ENCODE data around the gene RAD51B.

RAD51B gene

GRCh38 chr14:68738559-68738958 lies 919.0 kb downstream of the RAD51B start:
- TF ChIP-seq CTCF (IDR thresholded peaks at IDR 0.05; ENCODE audit: low read depth, low read length): no peak
- H3K4me3 ChIP-seq (ENCODE audit: low read depth, low read length): no peak overlapping the region

DNA sequence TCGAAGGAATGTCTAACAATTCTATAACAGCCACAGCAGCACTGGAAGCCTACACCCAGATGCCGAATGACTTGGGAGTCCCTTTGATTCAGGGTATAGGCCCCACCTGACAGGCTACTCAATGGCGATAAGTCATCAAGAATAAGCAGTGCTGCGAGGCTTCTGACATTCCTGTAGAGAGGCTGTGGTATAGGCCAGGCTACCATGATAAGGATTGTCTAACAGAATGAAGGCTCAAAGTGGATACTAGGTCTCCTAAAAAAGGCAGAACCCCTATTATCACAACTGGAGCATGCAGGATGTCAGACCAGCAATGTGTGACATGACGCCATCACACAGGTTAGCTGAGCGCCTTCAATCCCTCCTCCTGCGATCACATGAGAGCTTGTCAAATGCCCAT lies 920.1 kb downstream of the RAD51B start:
- TF ChIP-seq CTCF (IDR thresholded peaks at IDR 0.05; ENCODE audit: low read depth, low read length): no peak
- no peak overlapping the region for H3K4me3 ChIP-seq (ENCODE audit: low read depth, low read length)

GRCh38 chr14:68740788-68741476 lies 921.4 kb downstream of the RAD51B start:
- TF ChIP-seq CTCF (IDR thresholded peaks at IDR 0.05; ENCODE audit: low read depth, low read length): no peak
- no peak overlapping the region for H3K4me3 ChIP-seq (ENCODE audit: low read depth, low read length)

DNA sequence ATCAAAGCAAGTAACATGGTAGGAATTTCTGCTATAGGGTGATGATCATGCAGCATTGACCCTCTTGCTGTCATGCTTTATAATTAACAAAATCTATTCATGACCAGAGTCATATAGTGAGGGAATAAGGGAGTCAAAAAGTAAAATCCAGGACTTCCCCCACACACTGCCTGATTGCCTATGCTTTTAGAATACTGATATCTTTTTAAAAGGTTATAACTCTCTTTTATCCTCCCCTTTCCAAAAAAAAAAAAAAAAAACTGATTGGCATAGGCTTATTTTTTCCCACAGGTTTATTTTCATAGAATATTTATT lies 921.9 kb downstream of the RAD51B start:
- no peak for TF ChIP-seq CTCF (IDR thresholded peaks at IDR 0.05; ENCODE audit: low read depth, low read length)
- H3K4me3 ChIP-seq (ENCODE audit: low read depth, low read length): no peak overlapping the region

DNA sequence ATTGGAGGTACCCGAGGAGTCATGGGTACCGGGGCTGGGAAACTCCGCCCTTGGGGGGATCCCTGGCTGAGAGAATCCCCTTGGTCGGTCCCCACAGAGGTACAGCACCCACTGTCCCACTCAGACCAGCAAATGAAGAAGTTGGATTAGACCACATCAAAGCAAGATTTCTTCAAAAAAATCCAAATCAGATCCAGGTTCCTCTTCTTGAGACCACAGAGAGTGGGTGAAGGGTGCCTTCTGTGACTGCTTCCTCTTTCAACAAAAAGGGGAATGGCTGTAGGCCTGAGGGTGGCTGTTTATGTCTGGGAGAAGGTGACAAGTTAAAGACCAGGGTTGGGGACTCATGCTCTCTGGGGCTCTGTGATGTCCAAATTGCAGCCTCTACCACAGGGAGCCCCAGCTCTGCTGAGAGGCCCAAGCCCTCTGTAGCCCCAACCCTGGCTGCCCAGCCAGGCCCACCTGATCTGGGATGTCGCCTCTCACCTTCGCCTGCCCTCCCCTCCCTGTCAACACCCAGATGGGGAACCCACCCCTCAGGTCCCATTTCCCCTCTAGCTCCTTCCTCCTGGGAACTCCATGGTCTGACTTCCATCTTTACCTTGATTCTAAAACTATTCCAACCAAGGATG lies 922.4 kb downstream of the RAD51B start:
- H3K4me3 ChIP-seq (ENCODE audit: low read depth, low read length): no peak overlapping the region
- no peak for TF ChIP-seq CTCF (IDR thresholded peaks at IDR 0.05; ENCODE audit: low read depth, low read length)

DNA sequence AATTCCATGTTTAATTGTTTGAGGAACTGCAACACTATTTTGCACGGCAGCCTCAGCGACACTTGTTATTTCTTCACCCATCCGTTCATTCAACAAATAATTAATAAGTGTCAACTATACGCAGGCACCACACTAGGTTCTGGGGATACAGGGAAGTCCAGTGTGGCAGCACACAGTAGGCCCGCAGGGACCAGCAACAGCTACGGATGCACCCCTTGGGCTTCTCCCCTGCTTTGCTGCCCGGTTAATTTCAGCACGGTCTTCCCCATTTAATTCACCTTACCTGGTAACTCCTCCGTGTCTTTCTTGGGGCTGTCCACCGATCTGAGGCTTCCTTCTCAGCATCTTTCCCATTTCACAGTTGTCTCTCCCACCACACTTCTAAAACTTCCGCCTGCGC lies 925.0 kb downstream of the RAD51B start:
- no peak for TF ChIP-seq CTCF (IDR thresholded peaks at IDR 0.05; ENCODE audit: low read depth, low read length)
- no peak overlapping the region for H3K4me3 ChIP-seq (ENCODE audit: low read depth, low read length)

DNA sequence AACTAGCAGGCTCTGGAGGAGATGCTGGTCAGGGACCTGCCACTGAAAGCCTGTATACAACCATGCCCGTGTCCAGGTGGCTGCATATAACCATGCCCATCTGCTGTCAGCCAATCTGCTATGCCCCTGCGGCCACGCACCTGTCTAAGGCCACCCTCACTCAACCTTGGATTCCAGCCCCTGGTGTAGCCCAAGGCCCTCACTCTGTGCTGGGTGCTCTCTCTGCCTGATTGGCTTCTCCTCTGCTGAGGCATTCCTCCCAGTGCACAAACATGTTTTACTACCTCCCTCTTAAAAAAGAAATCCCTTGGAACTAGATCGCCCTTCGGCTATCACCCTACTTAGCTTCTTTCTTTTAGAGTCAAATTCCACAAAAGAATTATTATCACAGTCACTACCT lies 927.8 kb downstream of the RAD51B start:
- no peak for TF ChIP-seq CTCF (IDR thresholded peaks at IDR 0.05; ENCODE audit: low read depth, low read length)
- no peak overlapping the region for H3K4me3 ChIP-seq (ENCODE audit: low read depth, low read length)
